Measurements from ENCODE around the gene LYPD3. TPM values are rescaled to one million over a fixed set of nuclear protein-coding genes. Genes with fewer than 3 reads are reported as not detected.

Gene LYPD3
- total and polyA plus RNA-seq, 11 donors: 0.08 to 0.77 (median 0.37) TPM; not detected in 4

- Histone ChIP-seq H3K9me3 (no peaks in the 10 kb centered on the region), H3K27ac (no peak overlapping the region), H3K4me3 (no peak overlapping the region), H3K36me3 (no peaks in the 10 kb centered on the region), H3K27me3 (no peaks in the 10 kb centered on the region), H3K4me1 (peaks cover 0 to 9% (median 0%) of the 10 kb centered on the region in 12 donors)
- intact Hi-C loops (cut with DNase I): no loop called here
- WGBS, 4 donors: 83 to 91% (median 87%) methylated on average over 9 of the region's 9 CpGs
- no peak for DNase-seq
- TF ChIP-seq POLR2A (IDR thresholded peaks at IDR 0.05): no peak
- no peak for TF ChIP-seq CTCF (IDR thresholded peaks at IDR 0.05)
- ATAC-seq: no peak
Measured at GRCh38 chr19:43430976-43431375, 34.4 kb downstream of the LYPD3 start.

GRCh38 chr19:43430142-43430710, 35.2 kb downstream of the LYPD3 start:
- Histone ChIP-seq H3K4me1 (peaks cover 0 to 9% (median 0%) of the 10 kb centered on the region in 12 donors), H3K36me3 (no peaks in the 10 kb centered on the region), H3K4me3 (no peak overlapping the region), H3K27ac (no peak overlapping the region), H3K27me3 (no peaks in the 10 kb centered on the region), H3K9me3 (no peaks in the 10 kb centered on the region)
- DNase-seq: no peak
- intact Hi-C loops (cut with DNase I): no loop called here
- TF ChIP-seq CTCF (IDR thresholded peaks at IDR 0.05): peak in 1 of 12 donors; percentile 10
- TF ChIP-seq POLR2A (IDR thresholded peaks at IDR 0.05): no peak
- ATAC-seq: no peak
- WGBS, 4 donors: 36 to 64% (median 57%) methylated on average over 6 of the region's 6 CpGs

GRCh38 chr19:43429395-43429794, 36.0 kb downstream of the LYPD3 start:
- no peak overlapping the region for H3K27ac ChIP-seq
- ATAC-seq: no peak
- intact Hi-C loops (cut with DNase I): no loop called here
- 85 to 93% (median 90%) methylated on average over 7 of the region's 7 CpGs for WGBS, 4 donors
- TF ChIP-seq POLR2A (IDR thresholded peaks at IDR 0.05) (no peak), CTCF (IDR thresholded peaks at IDR 0.05) (no peak)
- H3K9me3 ChIP-seq: no peaks in the 10 kb centered on the region
- peaks cover 0 to 9% (median 0%) of the 10 kb centered on the region in 12 donors for H3K4me1 ChIP-seq
- DNase-seq: no peak
- no peaks in the 10 kb centered on the region for H3K36me3 ChIP-seq
- no peaks in the 10 kb centered on the region for H3K27me3 ChIP-seq
- H3K4me3 ChIP-seq: no peak overlapping the region

GRCh38 chr19:43425567-43426392, 39.6 kb downstream of the LYPD3 start:
- TF ChIP-seq CTCF (IDR thresholded peaks at IDR 0.05) (peak in 8 of 12 donors; percentile 14 to 48 (median 32)), POLR2A (IDR thresholded peaks at IDR 0.05) (no peak)
- ATAC-seq (peak in 2 of 4 donors; percentile 38 to 43), DNase-seq (no peak)
- H3K36me3 ChIP-seq: no peaks in the 10 kb centered on the region
- no peaks in the 10 kb centered on the region for H3K9me3 ChIP-seq
- intact Hi-C loops (cut with DNase I): no loop called here
- H3K27me3 ChIP-seq: peaks cover 0 to 5% (median 0%) of the 10 kb centered on the region in 9 donors
- H3K27ac ChIP-seq: no peak overlapping the region
- H3K4me1 ChIP-seq: peaks cover 0 to 4% (median 0%) of the 10 kb centered on the region in 12 donors
- no peak overlapping the region for H3K4me3 ChIP-seq
- 24 to 32% (median 28%) methylated on average over 8 of the region's 8 CpGs for WGBS, 4 donors
